H9 (cell line): Measurements from ENCODE around the gene TSC2. TPM values are rescaled to one million over a fixed set of nuclear protein-coding genes. Genes with fewer than 3 reads are reported as not detected.
A peak's percentile ranks its signal among the peaks of the same experiment; 100 is the strongest.

ENCODE experiments used
- DNase-seq: peaks from one replicate; pipeline ENCODE4 v3.0.0-alpha.2; 2017
- H2AFZ ChIP-seq: one replicate; pipeline ENCODE4 v1.6.1; 2013; ENCODE audit warnings: mild to moderate bottlenecking, low read length, control low read depth, moderate library complexity
- H2AK5ac ChIP-seq: 2 replicates; pipeline ENCODE4 v1.6.1; 2013; ENCODE audit warnings: low read length, control low read depth, mixed read lengths; ENCODE audit not compliant: insufficient read length
- H2BK120ac ChIP-seq: one replicate; pipeline ENCODE4 v1.6.1; 2013; ENCODE audit warnings: low read depth, mild to moderate bottlenecking, low read length, control low read depth, inconsistent platforms; ENCODE audit not compliant: poor library complexity, severe bottlenecking
- H2BK12ac ChIP-seq: 2 replicates; pipeline ENCODE4 v1.6.1; 2013; ENCODE audit warnings: low read length, control low read depth, mixed read lengths, low read depth; ENCODE audit not compliant: insufficient read length
- H2BK15ac ChIP-seq: 2 replicates; pipeline ENCODE4 v1.6.1; 2013; ENCODE audit warnings: low read depth, low read length, control low read depth
- H2BK20ac ChIP-seq: one replicate; pipeline ENCODE4 v1.6.1; 2013; ENCODE audit warnings: low read depth, mild to moderate bottlenecking, low read length, control low read depth, inconsistent platforms; ENCODE audit not compliant: poor library complexity, severe bottlenecking
- H2BK5ac ChIP-seq: 2 replicates; pipeline ENCODE4 v1.6.1; 2013; ENCODE audit warnings: low read length, control low read depth, mixed read lengths; ENCODE audit not compliant: insufficient read length
- H3K14ac ChIP-seq: 2 replicates; pipeline ENCODE4 v1.6.1; 2013; ENCODE audit warnings: low read length, control low read depth; ENCODE audit not compliant: insufficient read depth
- H3K18ac ChIP-seq: 2 replicates; pipeline ENCODE4 v1.6.1; 2013; ENCODE audit warnings: low read depth, mild to moderate bottlenecking, mixed read lengths, low read length, control low read depth; ENCODE audit not compliant: insufficient read length
- H3K23ac ChIP-seq: 2 replicates; pipeline ENCODE4 v1.6.1; 2013; ENCODE audit warnings: low read length, control low read depth, mixed read lengths, low read depth; ENCODE audit not compliant: insufficient read length
- H3K23me2 ChIP-seq: 2 replicates; pipeline ENCODE4 v1.6.1; 2013; ENCODE audit warnings: low read depth, mild to moderate bottlenecking, mixed read lengths, low read length, control low read depth; ENCODE audit not compliant: insufficient read length, poor library complexity, severe bottlenecking
- H3K27ac ChIP-seq: 2 replicates; pipeline ENCODE4 v1.5.1; 2013; ENCODE audit warnings: low read length, control low read depth, mixed read lengths, low read depth; ENCODE audit not compliant: insufficient read length
- H3K27me3 ChIP-seq: 2 replicates; pipeline ENCODE4 v1.6.1; 2013; ENCODE audit warnings: low read length, control low read depth, inconsistent platforms; ENCODE audit not compliant: insufficient read depth
- H3K4ac ChIP-seq: 2 replicates; pipeline ENCODE4 v1.6.1; 2013; ENCODE audit warnings: low read depth, mild to moderate bottlenecking, control low read depth, inconsistent platforms, low read length, moderate library complexity
- H3K4me1 ChIP-seq: 2 replicates; pipeline ENCODE4 v1.6.1; 2013; ENCODE audit warnings: low read length, control low read depth, inconsistent platforms; ENCODE audit not compliant: insufficient read depth
- H3K4me2 ChIP-seq: 2 replicates; pipeline ENCODE4 v1.6.1; 2013; ENCODE audit warnings: low read length, control low read depth, mixed read lengths; ENCODE audit not compliant: insufficient read length, insufficient read depth
- H3K56ac ChIP-seq: 2 replicates; pipeline ENCODE4 v1.6.1; 2013; ENCODE audit warnings: low read depth, mild to moderate bottlenecking, mixed read lengths, low read length, control low read depth; ENCODE audit not compliant: insufficient read length
- H3K79me1 ChIP-seq: 2 replicates; pipeline ENCODE4 v1.6.1; 2013; ENCODE audit warnings: low read depth, mild to moderate bottlenecking, moderate library complexity, low read length, control low read depth, inconsistent platforms; ENCODE audit not compliant: insufficient read depth, poor library complexity, severe bottlenecking
- H3K79me2 ChIP-seq: 2 replicates; pipeline ENCODE4 v1.6.1; 2013; ENCODE audit warnings: low read length, control low read depth, inconsistent platforms; ENCODE audit not compliant: insufficient read depth
- H3K9ac ChIP-seq: 2 replicates; pipeline ENCODE4 v1.6.1; 2013; ENCODE audit warnings: low read length, control low read depth, mixed read lengths; ENCODE audit not compliant: insufficient read length; ENCODE audit errors: extremely low read depth
- H3K9me3 ChIP-seq: one replicate; pipeline ENCODE4 v1.6.1; 2013; ENCODE audit warnings: low read depth, low read length, inconsistent platforms; ENCODE audit not compliant: control insufficient read depth
- H3T11ph ChIP-seq: one replicate; pipeline ENCODE4 v1.6.1; 2013; ENCODE audit warnings: mild to moderate bottlenecking, low read length, control low read depth, inconsistent platforms
- H4K20me1 ChIP-seq: one replicate; pipeline ENCODE4 v1.6.1; 2013; ENCODE audit not compliant: control insufficient read depth, insufficient read length, insufficient read depth
- H4K5ac ChIP-seq: 2 replicates; pipeline ENCODE4 v1.6.1; 2013; ENCODE audit warnings: low read depth, mild to moderate bottlenecking, mixed read lengths, low read length, control low read depth; ENCODE audit not compliant: insufficient read length
- H4K8ac ChIP-seq: replicated peaks from 2 replicates; pipeline ENCODE4 v1.6.1; 2013; ENCODE audit warnings: low read length, control low read depth, mixed read lengths, low read depth; ENCODE audit not compliant: insufficient read length
- H4K91ac ChIP-seq: 2 replicates; pipeline ENCODE4 v1.6.1; 2013; ENCODE audit warnings: low read depth, mild to moderate bottlenecking, moderate library complexity, mixed read lengths, low read length, control low read depth; ENCODE audit not compliant: insufficient read length
- H3K27ac Mint-ChIP-seq, 3 experiments: 2 replicates in 2 of 3; 3 replicates in 1 of 3; pipeline ENCODE4 v1.8.0; 2020 to 2021; ENCODE audit warnings: mixed read lengths in 3 of 3, mild to moderate bottlenecking in 1 of 3, moderate library complexity in 1 of 3
- H3K27me3 Mint-ChIP-seq: 2 replicates; pipeline ENCODE4 v1.8.0; 2021; ENCODE audit warnings: low read depth, mild to moderate bottlenecking, moderate library complexity, mixed read lengths
- H3K36me3 Mint-ChIP-seq, 3 experiments: 2 replicates in 2 of 3; 3 replicates in 1 of 3; pipeline ENCODE4 v1.8.0; 2020 to 2021; ENCODE audit warnings: low read depth in 3 of 3, mixed read lengths in 3 of 3; ENCODE audit not compliant: insufficient read depth in 1 of 3
- H3K4me1 Mint-ChIP-seq, 2 experiments: 2 replicates each; pipeline ENCODE4 v1.8.0; 2020; ENCODE audit warnings: mixed read lengths in 2 of 2
- H3K4me3 Mint-ChIP-seq, 2 experiments: 2 replicates in 1 of 2; 3 replicates in 1 of 2; pipeline ENCODE4 v1.8.0; 2020 to 2021; ENCODE audit warnings: mild to moderate bottlenecking in 2 of 2, mixed read lengths in 2 of 2, moderate library complexity in 1 of 2
- H3K9me3 Mint-ChIP-seq, 2 experiments: 2 replicates in 1 of 2; 3 replicates in 1 of 2; pipeline ENCODE4 v1.8.0; 2020; ENCODE audit warnings: mild to moderate bottlenecking in 2 of 2, mixed read lengths in 2 of 2, moderate library complexity in 1 of 2
- CTCF ChIP-seq: fragments of 200-600 bp; sonication (generic); conservative IDR thresholded peaks from 3 replicates; pipeline ENCODE4 v1.8.0; 2021; ENCODE audit warnings: antibody characterized with exemption, mild to moderate bottlenecking
- WGBS: extraction: QIAGEN DNeasy Blood & Tissue Kit; methylation state at CpG from one replicate; pipeline ENCODE4 v1.1.7; 2013; ENCODE audit warnings: missing lambda C conversion rate, low lambda C conversion rate, mixed read lengths; ENCODE audit not compliant: insufficient read length; ENCODE audit errors: extremely low coverage; 5-methylcytosine and 5-hydroxymethylcytosine counted together
- total RNA-seq: library from RNA; stranded (reverse); gene quantifications from 2 replicates; pipeline ENCODE4 v1.2.1, GENCODE V29; 2021

TSC2 gene
- total RNA-seq, 1 experiment from 2014 or later = 122 TPM

- Histone ChIP-seq H3K23ac (no peak overlapping the region), H3K4me1 (no peaks in the 10 kb centered on the region), H2AK5ac (no peak overlapping the region), H3T11ph (no peak overlapping the region), H4K91ac (no peak overlapping the region), H4K8ac (no peak overlapping the region), H3K23me2 (no peaks in the 10 kb centered on the region), H3K79me2 (no peaks in the 10 kb centered on the region), H4K20me1 (no peaks in the 10 kb centered on the region), H2BK20ac (no peak overlapping the region), H2BK120ac (no peak overlapping the region), H3K27me3 (no peaks in the 10 kb centered on the region), H3K14ac (no peak overlapping the region), H3K9me3 (no peaks in the 10 kb centered on the region), H2BK12ac (no peak overlapping the region), H4K5ac (no peak overlapping the region), H3K4ac (no peak overlapping the region), H3K56ac (no peak overlapping the region), H3K4me2 (no peak overlapping the region), H2BK15ac (no peak overlapping the region), H3K18ac (no peak overlapping the region), H3K9ac (no peak overlapping the region), H3K27ac (no peak overlapping the region), H2AFZ (no peak overlapping the region), H2BK5ac (no peak overlapping the region), H3K79me1 (no peaks in the 10 kb centered on the region)
- H3K27me3 Mint-ChIP-seq = no peaks in the 10 kb centered on the region
- no peaks in the 10 kb centered on the region for H3K9me3 Mint-ChIP-seq
- H3K27ac Mint-ChIP-seq = peak overlapping the region in 2 of 3 experiments; percentile 32 to 49; a peak in 4 of 7 replicates
- no peak overlapping the region for H3K4me3 Mint-ChIP-seq
- TF ChIP-seq CTCF = no peak
- WGBS = no CpG with 5 or more reads among the region's 23 CpGs
- no peak for DNase-seq
- no peaks in the 10 kb centered on the region for H3K4me1 Mint-ChIP-seq
- H3K36me3 Mint-ChIP-seq = peaks cover 5 to 31% (median 28%) of the 10 kb centered on the region in 3 experiments; a peak in 6 of 7 replicates
Observed at GRCh38 chr16:2078691-2079090, 30.9 kb downstream of the TSC2 start.
